Epithelial cell of proximal tubule (primary cell): ENCODE results near the gene SALL4. TPM values are rescaled to one million over a fixed set of nuclear protein-coding genes. Genes with fewer than 3 reads are reported as not detected.
"Not testable (repeated sequence)": the region's sequence is repeated elsewhere in the genome, so short reads cannot be mapped to it uniquely, and the experiment has no call there.

ENCODE experiments used
- DNase-seq: peaks from one replicate; pipeline ENCODE4 v3.0.0-alpha.2; 2011; ENCODE audit warnings: low read depth
- H3K4me3 ChIP-seq: 2 replicates; pipeline ENCODE4 v1.5.1; 2011; ENCODE audit warnings: low read depth, mild to moderate bottlenecking, low read length
- CTCF ChIP-seq: conservative IDR thresholded peaks from 2 replicates; pipeline ENCODE4 v1.5.1; 2012; ENCODE audit warnings: low read depth, mild to moderate bottlenecking, low read length
- total RNA-seq: library from RNA; depleted of rRNA; stranded (reverse); fragments of >200 nt; gene quantifications from 2 replicates; pipeline ENCODE4 v1.2.3, GENCODE V29; 2015

SALL4 gene
- total RNA-seq, 1 donor from 2014 or later = 3.7 TPM

- H3K4me3 ChIP-seq = no peak overlapping the region
- no peak for DNase-seq
- TF ChIP-seq CTCF = no peak
Measured at GRCh38 chr20:51747182-51747911, 55.0 kb downstream of the SALL4 start.

- no peak for DNase-seq
- no peak for TF ChIP-seq CTCF
- H3K4me3 ChIP-seq = no peak overlapping the region
Measured at GRCh38 chr20:51745804-51746203, 56.5 kb downstream of the SALL4 start.

- H3K4me3 ChIP-seq = no peak overlapping the region
- DNase-seq = no peak
- no peak for TF ChIP-seq CTCF
Measured at GRCh38 chr20:51740838-51741237, 61.5 kb downstream of the SALL4 start.

- not testable (repeated sequence) for H3K4me3 ChIP-seq, DNase-seq
Measured at GRCh38 chr20:51740308-51740707, 62.0 kb downstream of the SALL4 start.

GRCh38 chr20:51739722-51740249 lies 62.5 kb downstream of the SALL4 start:
- DNase-seq = no peak

GRCh38 chr20:51738877-51739447 lies 63.4 kb downstream of the SALL4 start:
- TF ChIP-seq CTCF = no peak
- DNase-seq = no peak
- no peak overlapping the region for H3K4me3 ChIP-seq

More at GRCh38 chr20:51739722-51740249, 62.5 kb downstream of the SALL4 start:
- no peak overlapping the region for H3K4me3 ChIP-seq
- TF ChIP-seq CTCF = no peak

GRCh38 chr20:51738261-51738660 lies 64.1 kb downstream of the SALL4 start:
- not testable (repeated sequence) for DNase-seq, H3K4me3 ChIP-seq

GRCh38 chr20:51736947-51737346 lies 65.4 kb downstream of the SALL4 start:
- TF ChIP-seq CTCF = no peak
- DNase-seq = no peak
- H3K4me3 ChIP-seq = no peak overlapping the region
